H1 (cell line): ENCODE results near the gene SLC43A1. TPM values are rescaled to one million over a fixed set of nuclear protein-coding genes. Genes with fewer than 3 reads are reported as not detected.

ENCODE experiments used
- TAF7 ChIP-seq: optimal IDR thresholded peaks from 2 replicates; pipeline ENCODE3; 2011; ENCODE audit warnings: low read depth, mild to moderate bottlenecking, inconsistent platforms, low read length, moderate library complexity, borderline replicate concordance
- polyA plus RNA-seq, 7 experiments: library from polyadenylated mRNA; depleted of rRNA in 3 of 7; stranded (reverse) in 5 of 7; unstranded in 2 of 7; fragments of >200 nt in 5 of 7; fragments of 200-250 nt in 2 of 7; gene quantifications; 1 replicate in 5 of 7; 2 replicates in 1 of 7; 4 replicates in 1 of 7; pipeline versions ENCODE4 v1.2.1 to v1.2.3, GENCODE V29; 2011 to 2013; ENCODE audit warnings: missing spikeins in 2 of 7, mixed read lengths in 2 of 7
- total RNA-seq: library from RNA; stranded (reverse); fragmentation: NEBNext Ultra II Directional; extraction: Animal tissue kit (Norgen Biotek cat#: 25700); gene quantifications from 2 replicates; pipeline ENCODE4 v1.2.1, GENCODE V29; 2021
- TF ChIP-seq, protein P1 (sequence below): fragments of 300-600 bp; sonication (generic); IDR thresholded peaks from 2 replicates; pipeline ENCODE4 v1.7.1; 2012; ENCODE audit warnings: low read length, moderate library complexity, mild to moderate bottlenecking, inconsistent platforms; ENCODE audit not compliant: insufficient replicate concordance
- TF ChIP-seq, protein P2 (sequence below): IDR thresholded peaks from 2 replicates; pipeline ENCODE4 v1.6.1; 2012; ENCODE audit warnings: low read length, inconsistent platforms

Gene SLC43A1
- total and polyA plus RNA-seq, 2 of the 8 experiments (the other 6 are each of a cell fraction or from before 2014, with no cell fraction given) = 34.5 to 58.0 TPM

DNA sequence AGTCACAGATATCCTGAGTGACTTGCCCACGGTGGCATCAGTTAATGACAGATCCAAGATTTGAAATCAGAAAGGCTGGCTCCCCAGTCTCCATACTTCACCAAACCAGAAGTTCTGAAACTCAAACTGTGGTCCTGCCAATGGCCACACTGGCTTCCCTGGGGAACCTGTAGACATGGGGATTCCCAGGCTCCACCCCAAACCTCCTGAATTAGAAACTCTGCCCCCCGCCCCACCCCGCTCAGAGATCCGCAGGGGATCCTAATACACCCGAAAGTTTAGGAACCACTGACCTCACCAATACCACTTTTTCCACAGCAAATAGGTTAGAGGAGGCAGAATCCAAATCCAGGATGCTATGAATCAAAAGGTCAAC, 39.8 kb downstream of the SLC43A1 start (continued):
- TF ChIP-seq, protein P1, sequence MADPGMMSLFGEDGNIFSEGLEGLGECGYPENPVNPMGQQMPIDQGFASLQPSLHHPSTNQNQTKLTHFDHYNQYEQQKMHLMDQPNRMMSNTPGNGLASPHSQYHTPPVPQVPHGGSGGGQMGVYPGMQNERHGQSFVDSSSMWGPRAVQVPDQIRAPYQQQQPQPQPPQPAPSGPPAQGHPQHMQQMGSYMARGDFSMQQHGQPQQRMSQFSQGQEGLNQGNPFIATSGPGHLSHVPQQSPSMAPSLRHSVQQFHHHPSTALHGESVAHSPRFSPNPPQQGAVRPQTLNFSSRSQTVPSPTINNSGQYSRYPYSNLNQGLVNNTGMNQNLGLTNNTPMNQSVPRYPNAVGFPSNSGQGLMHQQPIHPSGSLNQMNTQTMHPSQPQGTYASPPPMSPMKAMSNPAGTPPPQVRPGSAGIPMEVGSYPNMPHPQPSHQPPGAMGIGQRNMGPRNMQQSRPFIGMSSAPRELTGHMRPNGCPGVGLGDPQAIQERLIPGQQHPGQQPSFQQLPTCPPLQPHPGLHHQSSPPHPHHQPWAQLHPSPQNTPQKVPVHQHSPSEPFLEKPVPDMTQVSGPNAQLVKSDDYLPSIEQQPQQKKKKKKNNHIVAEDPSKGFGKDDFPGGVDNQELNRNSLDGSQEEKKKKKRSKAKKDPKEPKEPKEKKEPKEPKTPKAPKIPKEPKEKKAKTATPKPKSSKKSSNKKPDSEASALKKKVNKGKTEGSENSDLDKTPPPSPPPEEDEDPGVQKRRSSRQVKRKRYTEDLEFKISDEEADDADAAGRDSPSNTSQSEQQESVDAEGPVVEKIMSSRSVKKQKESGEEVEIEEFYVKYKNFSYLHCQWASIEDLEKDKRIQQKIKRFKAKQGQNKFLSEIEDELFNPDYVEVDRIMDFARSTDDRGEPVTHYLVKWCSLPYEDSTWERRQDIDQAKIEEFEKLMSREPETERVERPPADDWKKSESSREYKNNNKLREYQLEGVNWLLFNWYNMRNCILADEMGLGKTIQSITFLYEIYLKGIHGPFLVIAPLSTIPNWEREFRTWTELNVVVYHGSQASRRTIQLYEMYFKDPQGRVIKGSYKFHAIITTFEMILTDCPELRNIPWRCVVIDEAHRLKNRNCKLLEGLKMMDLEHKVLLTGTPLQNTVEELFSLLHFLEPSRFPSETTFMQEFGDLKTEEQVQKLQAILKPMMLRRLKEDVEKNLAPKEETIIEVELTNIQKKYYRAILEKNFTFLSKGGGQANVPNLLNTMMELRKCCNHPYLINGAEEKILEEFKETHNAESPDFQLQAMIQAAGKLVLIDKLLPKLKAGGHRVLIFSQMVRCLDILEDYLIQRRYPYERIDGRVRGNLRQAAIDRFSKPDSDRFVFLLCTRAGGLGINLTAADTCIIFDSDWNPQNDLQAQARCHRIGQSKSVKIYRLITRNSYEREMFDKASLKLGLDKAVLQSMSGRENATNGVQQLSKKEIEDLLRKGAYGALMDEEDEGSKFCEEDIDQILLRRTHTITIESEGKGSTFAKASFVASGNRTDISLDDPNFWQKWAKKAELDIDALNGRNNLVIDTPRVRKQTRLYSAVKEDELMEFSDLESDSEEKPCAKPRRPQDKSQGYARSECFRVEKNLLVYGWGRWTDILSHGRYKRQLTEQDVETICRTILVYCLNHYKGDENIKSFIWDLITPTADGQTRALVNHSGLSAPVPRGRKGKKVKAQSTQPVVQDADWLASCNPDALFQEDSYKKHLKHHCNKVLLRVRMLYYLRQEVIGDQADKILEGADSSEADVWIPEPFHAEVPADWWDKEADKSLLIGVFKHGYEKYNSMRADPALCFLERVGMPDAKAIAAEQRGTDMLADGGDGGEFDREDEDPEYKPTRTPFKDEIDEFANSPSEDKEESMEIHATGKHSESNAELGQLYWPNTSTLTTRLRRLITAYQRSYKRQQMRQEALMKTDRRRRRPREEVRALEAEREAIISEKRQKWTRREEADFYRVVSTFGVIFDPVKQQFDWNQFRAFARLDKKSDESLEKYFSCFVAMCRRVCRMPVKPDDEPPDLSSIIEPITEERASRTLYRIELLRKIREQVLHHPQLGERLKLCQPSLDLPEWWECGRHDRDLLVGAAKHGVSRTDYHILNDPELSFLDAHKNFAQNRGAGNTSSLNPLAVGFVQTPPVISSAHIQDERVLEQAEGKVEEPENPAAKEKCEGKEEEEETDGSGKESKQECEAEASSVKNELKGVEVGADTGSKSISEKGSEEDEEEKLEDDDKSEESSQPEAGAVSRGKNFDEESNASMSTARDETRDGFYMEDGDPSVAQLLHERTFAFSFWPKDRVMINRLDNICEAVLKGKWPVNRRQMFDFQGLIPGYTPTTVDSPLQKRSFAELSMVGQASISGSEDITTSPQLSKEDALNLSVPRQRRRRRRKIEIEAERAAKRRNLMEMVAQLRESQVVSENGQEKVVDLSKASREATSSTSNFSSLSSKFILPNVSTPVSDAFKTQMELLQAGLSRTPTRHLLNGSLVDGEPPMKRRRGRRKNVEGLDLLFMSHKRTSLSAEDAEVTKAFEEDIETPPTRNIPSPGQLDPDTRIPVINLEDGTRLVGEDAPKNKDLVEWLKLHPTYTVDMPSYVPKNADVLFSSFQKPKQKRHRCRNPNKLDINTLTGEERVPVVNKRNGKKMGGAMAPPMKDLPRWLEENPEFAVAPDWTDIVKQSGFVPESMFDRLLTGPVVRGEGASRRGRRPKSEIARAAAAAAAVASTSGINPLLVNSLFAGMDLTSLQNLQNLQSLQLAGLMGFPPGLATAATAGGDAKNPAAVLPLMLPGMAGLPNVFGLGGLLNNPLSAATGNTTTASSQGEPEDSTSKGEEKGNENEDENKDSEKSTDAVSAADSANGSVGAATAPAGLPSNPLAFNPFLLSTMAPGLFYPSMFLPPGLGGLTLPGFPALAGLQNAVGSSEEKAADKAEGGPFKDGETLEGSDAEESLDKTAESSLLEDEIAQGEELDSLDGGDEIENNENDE = no peak
- TF ChIP-seq, protein P2, sequence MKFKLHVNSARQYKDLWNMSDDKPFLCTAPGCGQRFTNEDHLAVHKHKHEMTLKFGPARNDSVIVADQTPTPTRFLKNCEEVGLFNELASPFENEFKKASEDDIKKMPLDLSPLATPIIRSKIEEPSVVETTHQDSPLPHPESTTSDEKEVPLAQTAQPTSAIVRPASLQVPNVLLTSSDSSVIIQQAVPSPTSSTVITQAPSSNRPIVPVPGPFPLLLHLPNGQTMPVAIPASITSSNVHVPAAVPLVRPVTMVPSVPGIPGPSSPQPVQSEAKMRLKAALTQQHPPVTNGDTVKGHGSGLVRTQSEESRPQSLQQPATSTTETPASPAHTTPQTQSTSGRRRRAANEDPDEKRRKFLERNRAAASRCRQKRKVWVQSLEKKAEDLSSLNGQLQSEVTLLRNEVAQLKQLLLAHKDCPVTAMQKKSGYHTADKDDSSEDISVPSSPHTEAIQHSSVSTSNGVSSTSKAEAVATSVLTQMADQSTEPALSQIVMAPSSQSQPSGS = no peak
- TF ChIP-seq TAF7 = no peak
